HepG2 (cell line): ENCODE results near the gene ATP6V0A1. TPM values are rescaled to one million over a fixed set of nuclear protein-coding genes. Genes with fewer than 3 reads are reported as not detected.

Experiments used
- ARID5B ChIP-seq: IDR thresholded peaks from 2 replicates; pipeline ENCODE4 v1.4.0; 2020; ENCODE audit warnings: mild to moderate bottlenecking, missing genetic modification reagents
- ATF7 ChIP-seq, 2 experiments: fragments of 450-650 bp in 1 of 2; sonication (generic) in 1 of 2; formaldehyde crosslinking in 1 of 2; IDR thresholded peaks; 2 replicates each; pipeline versions ENCODE4 v1.4.0 to v1.6.1; 2016 to 2020; ENCODE audit warnings: antibody characterized with exemption in 1 of 2, mild to moderate bottlenecking in 1 of 2, missing genetic modification reagents in 1 of 2
- GATA4 ChIP-seq: sonication (generic); IDR thresholded peaks from 2 replicates; pipeline ENCODE4 v1.6.1; 2016; ENCODE audit warnings: antibody characterized with exemption, low read depth, borderline replicate concordance
- HINFP ChIP-seq: sonication (generic); formaldehyde crosslinking; IDR thresholded peaks from 2 replicates; pipeline ENCODE4 v1.4.0; 2020; ENCODE audit warnings: low read depth, mild to moderate bottlenecking, missing genetic modification reagents
- NONO ChIP-seq, 2 experiments: fragments of 450-650 bp in 1 of 2; sonication (generic) in 1 of 2; formaldehyde crosslinking in 1 of 2; IDR thresholded peaks in 1 of 2; conservative IDR thresholded peaks in 1 of 2; 2 replicates each; pipeline versions ENCODE4 v1.6.1 to v1.8.0; 2017 to 2022; ENCODE audit warnings: mild to moderate bottlenecking in 1 of 2, missing genetic modification reagents in 1 of 2, moderate library complexity in 1 of 2
- RBM39 ChIP-seq: fragments of 200-400 bp; formaldehyde crosslinking; IDR thresholded peaks from one replicate; pipeline ENCODE4 v1.6.1; 2018; ENCODE audit warnings: antibody characterized with exemption, mild to moderate bottlenecking, low read depth, low read length; ENCODE audit not compliant: poor library complexity, severe bottlenecking
- SMARCC2 ChIP-seq: fragments of 450-650 bp; IDR thresholded peaks from 2 replicates; pipeline ENCODE4 v1.6.1; 2017; ENCODE audit warnings: antibody characterized with exemption, mild to moderate bottlenecking
- SMC3 ChIP-seq: IDR thresholded peaks from 2 replicates; pipeline ENCODE4 v1.6.1; 2011; ENCODE audit warnings: low read length, improper control_type of control experiment
- SP2 ChIP-seq: sonication (generic); formaldehyde crosslinking; IDR thresholded peaks from 2 replicates; pipeline ENCODE4 v1.5.1; 2020; ENCODE audit warnings: mild to moderate bottlenecking, missing genetic modification reagents
- TAF15 ChIP-seq: fragments of 200-400 bp; formaldehyde crosslinking; IDR thresholded peaks from one replicate; pipeline ENCODE4 v1.6.1; 2018; ENCODE audit warnings: mild to moderate bottlenecking, low read depth, low read length; ENCODE audit not compliant: poor library complexity, severe bottlenecking
- TBX2 ChIP-seq: sonication (generic); formaldehyde crosslinking; IDR thresholded peaks from 2 replicates; pipeline ENCODE4 v1.5.0; 2020; ENCODE audit warnings: missing genetic modification reagents, mild to moderate bottlenecking, borderline replicate concordance
- TEF ChIP-seq: sonication (generic); formaldehyde crosslinking; IDR thresholded peaks from 2 replicates; pipeline ENCODE4 v1.5.0; 2020; ENCODE audit warnings: missing genetic modification reagents
- TOE1 ChIP-seq: sonication (generic); formaldehyde crosslinking; IDR thresholded peaks from 2 replicates; pipeline ENCODE4 v1.4.0; 2020; ENCODE audit warnings: mild to moderate bottlenecking, missing genetic modification reagents
- U2AF2 ChIP-seq: fragments of 200-400 bp; formaldehyde crosslinking; IDR thresholded peaks from 2 replicates; pipeline ENCODE4 v1.6.1; 2017; ENCODE audit warnings: low read depth, mild to moderate bottlenecking, low read length
- ZFP37 ChIP-seq: sonication (generic); formaldehyde crosslinking; IDR thresholded peaks from 2 replicates; pipeline ENCODE4 v1.4.0; 2020; ENCODE audit warnings: missing genetic modification reagents, borderline replicate concordance
- ZNF768 ChIP-seq: sonication (generic); formaldehyde crosslinking; IDR thresholded peaks from 2 replicates; pipeline ENCODE4 v1.4.0; 2020; ENCODE audit warnings: missing genetic modification reagents
- ZNF850 ChIP-seq: sonication (generic); formaldehyde crosslinking; conservative IDR thresholded peaks from 2 replicates; pipeline ENCODE4 v1.9.0; 2021; ENCODE audit warnings: mild to moderate bottlenecking, missing genetic modification reagents
- polyA plus RNA-seq, 8 experiments: library from polyadenylated mRNA; depleted of rRNA in 3 of 8; stranded (reverse) in 7 of 8; unstranded in 1 of 8; fragments of >200 nt; fragmentation: Illumina TruSeq in 4 of 8; extraction: Trizol in 4 of 8; gene quantifications; 2 replicates each; pipeline versions ENCODE4 v1.2.1 to v1.2.3, GENCODE V29; 2011 to 2016; ENCODE audit warnings: low read depth in 4 of 8, missing spikeins in 1 of 8, mixed read lengths in 1 of 8; ENCODE audit not compliant: insufficient read depth in 1 of 8
- total RNA-seq, 5 experiments: library from RNA; depleted of rRNA; stranded (reverse); fragments of >200 nt; fragmentation: Illumina TruSeq; extraction: Trizol; gene quantifications; 2 replicates each; pipeline ENCODE4 v1.2.3, GENCODE V29; 2016; ENCODE audit warnings: low read depth in 1 of 5
- TF ChIP-seq, protein P1 (sequence below): sonication (generic); formaldehyde crosslinking; IDR thresholded peaks from 2 replicates; pipeline ENCODE4 v1.8.0; 2022; ENCODE audit warnings: mild to moderate bottlenecking, missing genetic modification reagents
- TF ChIP-seq, protein P2 (sequence below): sonication (generic); formaldehyde crosslinking; IDR thresholded peaks from 2 replicates; pipeline ENCODE4 v1.4.0; 2020; ENCODE audit warnings: mild to moderate bottlenecking, missing genetic modification reagents, borderline replicate concordance

ATP6V0A1 gene
- total and polyA plus RNA-seq, 2 of the 13 experiments (the other 11 are each of a cell fraction or from before 2014, with no cell fraction given), result 27.9 to 54.1 TPM

GRCh38 chr17:42530952-42531454, 72.3 kb downstream of the ATP6V0A1 start (continued):
- TF ChIP-seq, protein P1, sequence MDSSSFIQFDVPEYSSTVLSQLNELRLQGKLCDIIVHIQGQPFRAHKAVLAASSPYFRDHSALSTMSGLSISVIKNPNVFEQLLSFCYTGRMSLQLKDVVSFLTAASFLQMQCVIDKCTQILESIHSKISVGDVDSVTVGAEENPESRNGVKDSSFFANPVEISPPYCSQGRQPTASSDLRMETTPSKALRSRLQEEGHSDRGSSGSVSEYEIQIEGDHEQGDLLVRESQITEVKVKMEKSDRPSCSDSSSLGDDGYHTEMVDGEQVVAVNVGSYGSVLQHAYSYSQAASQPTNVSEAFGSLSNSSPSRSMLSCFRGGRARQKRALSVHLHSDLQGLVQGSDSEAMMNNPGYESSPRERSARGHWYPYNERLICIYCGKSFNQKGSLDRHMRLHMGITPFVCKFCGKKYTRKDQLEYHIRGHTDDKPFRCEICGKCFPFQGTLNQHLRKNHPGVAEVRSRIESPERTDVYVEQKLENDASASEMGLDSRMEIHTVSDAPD (CRISPR knock-in tag), result 0 out of 2 replicates have a peak, but pooled peaks have one; percentile 39
- TF ChIP-seq TBX2 (CRISPR knock-in tag) (peak; percentile 95), SP2 (CRISPR knock-in tag) (no peak), SMC3 (no peak), RBM39 (no peak), SMARCC2 (no peak), ZFP37 (CRISPR knock-in tag) (0 out of 2 replicates have a peak, but pooled peaks have one; percentile 67), ATF7 (IDR thresholded peaks at IDR 0.05) (no peak), ATF7 (CRISPR knock-in tag; IDR thresholded peaks at IDR 0.05) (peak; percentile 90), ZNF768 (no peak; the same call in 1 of the 2 replicates), ARID5B (CRISPR knock-in tag) (peak; percentile 96), ZNF850 (CRISPR knock-in tag) (no peak), GATA4 (no peak), HINFP (CRISPR knock-in tag) (peak; percentile 62), NONO (IDR thresholded peaks at IDR 0.05) (no peak), NONO (CRISPR knock-in tag; conservative IDR thresholded peaks at IDR 0.05) (peak; percentile 91), TEF (CRISPR knock-in tag) (no peak), TAF15 (no peak), TOE1 (0 out of 2 replicates have a peak, but pooled peaks have one; percentile 60), U2AF2 (no peak)
- TF ChIP-seq, protein P2, sequence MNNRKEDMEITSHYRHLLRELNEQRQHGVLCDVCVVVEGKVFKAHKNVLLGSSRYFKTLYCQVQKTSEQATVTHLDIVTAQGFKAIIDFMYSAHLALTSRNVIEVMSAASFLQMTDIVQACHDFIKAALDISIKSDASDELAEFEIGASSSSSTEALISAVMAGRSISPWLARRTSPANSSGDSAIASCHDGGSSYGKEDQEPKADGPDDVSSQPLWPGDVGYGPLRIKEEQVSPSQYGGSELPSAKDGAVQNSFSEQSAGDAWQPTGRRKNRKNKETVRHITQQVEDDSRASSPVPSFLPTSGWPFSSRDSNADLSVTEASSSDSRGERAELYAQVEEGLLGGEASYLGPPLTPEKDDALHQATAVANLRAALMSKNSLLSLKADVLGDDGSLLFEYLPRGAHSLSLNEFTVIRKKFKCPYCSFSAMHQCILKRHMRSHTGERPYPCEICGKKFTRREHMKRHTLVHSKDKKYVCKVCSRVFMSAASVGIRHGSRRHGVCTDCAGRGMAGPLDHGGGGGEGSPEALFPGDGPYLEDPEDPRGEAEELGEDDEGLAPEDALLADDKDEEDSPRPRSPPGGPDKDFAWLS, result no peak
